ENCODE measurements around the gene ITPR3.

DNA sequence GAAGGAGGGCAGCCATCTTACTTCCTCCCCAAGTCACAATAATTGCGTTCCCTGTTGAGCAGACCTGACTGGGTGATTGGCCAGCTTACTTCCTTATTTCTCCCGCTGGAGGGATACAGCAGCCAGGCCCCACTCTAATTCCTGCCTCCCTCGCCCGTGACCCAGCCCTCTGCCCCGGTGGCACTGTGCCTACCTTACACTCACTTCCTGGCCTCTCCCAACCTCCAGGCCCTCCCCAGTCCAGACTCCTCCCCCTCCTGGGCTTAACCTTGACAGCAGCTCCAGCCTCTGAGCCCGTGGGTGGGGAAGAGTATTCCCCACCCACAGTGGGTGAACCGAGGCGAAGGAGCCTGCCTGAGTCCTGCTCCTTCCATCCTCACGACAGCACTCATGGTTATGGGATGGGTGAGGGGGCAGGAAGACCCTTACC, 44.0 kb upstream of the ITPR3 start:
- no peak for TF ChIP-seq POLR2A (IDR thresholded peaks at IDR 0.05)
- TF ChIP-seq, protein P1, sequence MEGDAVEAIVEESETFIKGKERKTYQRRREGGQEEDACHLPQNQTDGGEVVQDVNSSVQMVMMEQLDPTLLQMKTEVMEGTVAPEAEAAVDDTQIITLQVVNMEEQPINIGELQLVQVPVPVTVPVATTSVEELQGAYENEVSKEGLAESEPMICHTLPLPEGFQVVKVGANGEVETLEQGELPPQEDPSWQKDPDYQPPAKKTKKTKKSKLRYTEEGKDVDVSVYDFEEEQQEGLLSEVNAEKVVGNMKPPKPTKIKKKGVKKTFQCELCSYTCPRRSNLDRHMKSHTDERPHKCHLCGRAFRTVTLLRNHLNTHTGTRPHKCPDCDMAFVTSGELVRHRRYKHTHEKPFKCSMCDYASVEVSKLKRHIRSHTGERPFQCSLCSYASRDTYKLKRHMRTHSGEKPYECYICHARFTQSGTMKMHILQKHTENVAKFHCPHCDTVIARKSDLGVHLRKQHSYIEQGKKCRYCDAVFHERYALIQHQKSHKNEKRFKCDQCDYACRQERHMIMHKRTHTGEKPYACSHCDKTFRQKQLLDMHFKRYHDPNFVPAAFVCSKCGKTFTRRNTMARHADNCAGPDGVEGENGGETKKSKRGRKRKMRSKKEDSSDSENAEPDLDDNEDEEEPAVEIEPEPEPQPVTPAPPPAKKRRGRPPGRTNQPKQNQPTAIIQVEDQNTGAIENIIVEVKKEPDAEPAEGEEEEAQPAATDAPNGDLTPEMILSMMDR (IDR thresholded peaks at IDR 0.05), result no peak
